HUDEP-2 (cell line): ENCODE results near the gene KLRF2.

ENCODE experiments used
- DNase-seq, 76 experiments: peaks; one replicate each; lab custom pipeline; 2025; ENCODE audit not compliant: unreplicated experiment in 76 of 76; lab: John Stamatoyannopoulos, UW

KLRF2 gene

DNA sequence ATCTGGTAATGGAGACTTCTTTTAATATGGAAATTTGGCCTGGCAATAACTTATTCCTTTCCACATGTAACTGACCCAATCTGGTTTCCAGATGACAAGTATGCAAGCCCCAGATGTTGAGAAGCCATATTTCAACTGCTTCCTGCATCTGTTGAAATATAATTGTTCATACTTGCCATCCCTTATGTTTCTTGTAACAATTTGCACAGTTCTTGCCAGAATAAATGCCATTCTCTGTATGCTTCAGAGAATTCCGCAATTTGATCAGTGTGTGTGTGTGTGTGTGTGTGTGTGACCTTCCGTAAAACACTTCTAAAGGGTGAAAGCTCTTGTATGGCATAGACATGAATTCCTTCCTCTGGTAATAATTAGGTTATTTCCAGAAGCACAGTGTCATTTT is 52.7 kb downstream of the KLRF2 start:
- no peak for DNase-seq

DNA sequence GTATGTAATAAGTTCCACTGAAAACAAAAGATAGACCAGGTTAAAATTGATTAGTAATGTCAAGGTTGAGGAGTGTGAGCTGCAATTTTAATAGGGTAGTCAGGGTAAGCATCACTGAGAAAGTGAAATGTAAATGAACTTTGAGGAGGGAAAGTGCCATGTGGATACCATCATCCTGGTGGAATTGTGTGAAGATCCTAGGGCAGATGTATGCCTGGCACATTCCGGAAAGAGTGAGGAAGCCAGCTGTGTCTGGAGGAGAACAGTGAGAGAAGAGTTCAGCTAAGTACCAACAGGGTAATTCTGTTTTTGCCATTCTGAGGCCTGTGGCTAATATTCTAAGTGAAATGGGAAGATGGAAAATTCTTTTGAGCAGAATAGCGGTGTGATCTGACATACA is 53.7 kb downstream of the KLRF2 start:
- no peak for DNase-seq

DNA sequence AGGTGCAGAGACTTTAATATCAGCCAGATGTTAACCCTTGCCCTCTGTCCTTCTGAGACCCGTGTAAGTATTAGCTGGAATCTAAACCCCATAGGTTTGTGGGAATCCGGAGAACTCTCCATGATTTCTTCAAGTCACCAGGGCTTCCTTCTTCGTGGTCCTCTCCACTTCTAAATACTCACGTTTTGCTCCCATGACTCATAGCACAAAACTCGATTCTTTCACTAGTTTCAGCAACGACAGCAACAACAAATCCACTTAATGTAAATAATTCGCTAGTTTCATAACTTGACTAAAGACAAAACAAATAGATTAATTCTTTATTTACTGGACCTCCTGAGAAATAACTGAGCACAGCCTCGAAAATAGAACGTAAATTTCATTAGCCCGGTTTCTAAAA is 55.3 kb downstream of the KLRF2 start:
- DNase-seq: no peak

DNA sequence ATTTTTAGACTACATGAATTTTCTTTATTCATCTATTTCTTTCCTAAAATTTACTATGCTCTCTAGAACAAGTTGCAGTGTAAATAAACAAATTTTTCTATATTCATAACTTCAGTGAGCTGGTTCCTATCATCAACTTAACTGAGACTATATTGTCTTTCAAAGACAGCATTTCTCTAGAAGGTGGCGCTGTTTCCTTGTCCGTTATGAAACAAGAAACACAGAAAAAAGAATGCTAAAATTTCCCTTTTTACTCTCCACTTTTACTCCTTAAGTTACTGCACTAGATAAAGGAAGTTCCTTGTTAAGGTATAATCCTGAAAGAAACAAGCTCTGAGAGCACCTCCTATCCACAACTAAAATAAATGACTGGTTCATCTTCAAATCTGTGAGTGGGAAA is 59.1 kb downstream of the KLRF2 start:
- no peak for DNase-seq

DNA sequence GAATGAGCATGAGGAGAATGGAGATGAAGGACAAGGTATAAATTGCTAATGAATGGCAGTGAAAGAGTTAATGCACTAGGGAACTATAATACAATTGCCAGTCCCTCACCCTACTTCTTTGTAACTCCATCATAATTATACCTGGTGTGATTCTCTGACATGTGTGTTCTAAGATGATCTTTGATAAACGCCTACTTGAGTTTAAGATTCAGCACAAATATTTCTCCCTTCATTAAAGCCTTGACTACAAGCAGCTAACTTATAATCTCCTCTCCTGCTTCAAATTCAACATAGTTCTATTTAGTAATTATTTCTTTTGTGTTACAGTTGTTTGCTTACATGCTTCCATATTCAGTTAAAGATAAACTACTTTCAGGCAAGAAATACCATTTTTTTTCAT is 60.5 kb downstream of the KLRF2 start:
- DNase-seq: no peak

DNA sequence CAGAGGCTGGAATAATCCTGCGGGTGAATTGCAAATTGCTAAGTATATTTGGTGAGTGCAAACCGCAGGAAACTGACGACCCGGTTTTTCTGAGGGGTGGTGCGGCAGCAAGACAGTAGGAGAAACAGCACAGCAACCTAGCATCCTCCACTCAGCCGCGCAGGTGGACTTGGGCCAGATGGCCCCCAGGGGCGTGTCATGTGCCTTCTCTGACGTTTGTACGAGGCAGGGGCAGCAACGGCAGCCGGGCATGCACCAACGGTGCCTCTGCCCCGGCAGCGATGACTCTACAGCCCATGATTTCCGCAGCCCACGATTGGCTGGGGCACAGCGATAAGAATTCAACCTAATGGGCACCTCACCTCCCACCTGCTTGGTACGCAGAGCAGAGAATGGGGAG is 62.0 kb downstream of the KLRF2 start:
- peak in 2 of 76 experiments; percentile 1 to 2 for DNase-seq

DNA sequence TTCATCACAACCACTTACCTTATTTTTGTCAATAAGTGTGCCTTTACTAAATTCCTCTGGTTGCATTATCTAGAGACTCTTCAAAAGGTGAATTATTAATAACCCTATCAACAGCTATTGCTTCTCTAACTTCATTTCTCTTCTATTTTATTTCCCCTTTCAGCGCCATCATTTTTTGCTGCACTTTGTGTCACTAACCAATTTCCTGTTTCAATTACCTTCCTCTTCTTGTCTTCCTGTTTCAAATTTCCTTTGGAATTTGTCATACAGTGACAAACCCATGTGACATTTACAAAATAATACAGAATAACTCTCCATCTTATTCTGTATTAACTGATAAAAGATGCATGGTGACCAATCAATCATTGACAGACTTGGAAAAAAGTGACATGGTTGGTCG is 63.1 kb downstream of the KLRF2 start:
- DNase-seq: no peak
